ENCODE measurements around the gene EML4. TPM values are rescaled to one million over a fixed set of nuclear protein-coding genes. Genes with fewer than 3 reads are reported as not detected.

The EML4 gene
- polyA plus RNA-seq, 1 experiment, result 19.1 TPM

GRCh38 chr2:42185220-42185921, 16.2 kb downstream of the EML4 start:
- no peak for DNase-seq (ENCODE audit: low read depth)

GRCh38 chr2:42186366-42186765, 17.2 kb downstream of the EML4 start:
- H3K4me3 ChIP-seq (ENCODE audit: low read depth, low read length), result no peak overlapping the region
- no peak for DNase-seq (ENCODE audit: low read depth)
- POLR2A ChIA-PET, result no interaction called here
- CTCF ChIA-PET, result no interaction called here
- no peak for TF ChIP-seq CTCF (IDR thresholded peaks at IDR 0.05; ENCODE audit: insufficient read depth, low read depth, low read length)
- H3K36me3 ChIP-seq (ENCODE audit: control insufficient read depth, insufficient read depth, low read length), result no peaks in the 10 kb centered on the region
- no peaks in the 10 kb centered on the region for H3K27me3 ChIP-seq (ENCODE audit: control insufficient read depth, insufficient read depth, low read length)

More at GRCh38 chr2:42185220-42185921, 16.2 kb downstream of the EML4 start:
- Histone ChIP-seq H3K27me3 (ENCODE audit: control insufficient read depth, insufficient read depth, low read length) (no peaks in the 10 kb centered on the region), H3K36me3 (ENCODE audit: control insufficient read depth, insufficient read depth, low read length) (no peaks in the 10 kb centered on the region), H3K4me3 (ENCODE audit: low read depth, low read length) (no peak overlapping the region)
- CTCF ChIA-PET, result no interaction called here
- POLR2A ChIA-PET, result no interaction called here
- no peak for TF ChIP-seq CTCF (IDR thresholded peaks at IDR 0.05; ENCODE audit: insufficient read depth, low read depth, low read length)

GRCh38 chr2:42186945-42187632, 17.9 kb downstream of the EML4 start:
- Histone ChIP-seq H3K36me3 (ENCODE audit: control insufficient read depth, insufficient read depth, low read length) (no peaks in the 10 kb centered on the region), H3K4me3 (ENCODE audit: low read depth, low read length) (no peak overlapping the region), H3K27me3 (ENCODE audit: control insufficient read depth, insufficient read depth, low read length) (no peaks in the 10 kb centered on the region)
- CTCF ChIA-PET, result no interaction called here
- no peak for DNase-seq (ENCODE audit: low read depth)
- TF ChIP-seq CTCF (IDR thresholded peaks at IDR 0.05; ENCODE audit: insufficient read depth, low read depth, low read length), result no peak
- POLR2A ChIA-PET, result no interaction called here

GRCh38 chr2:42187886-42188285, 18.7 kb downstream of the EML4 start:
- H3K36me3 ChIP-seq (ENCODE audit: control insufficient read depth, insufficient read depth, low read length), result no peaks in the 10 kb centered on the region
- POLR2A ChIA-PET, result no interaction called here
- TF ChIP-seq CTCF (IDR thresholded peaks at IDR 0.05; ENCODE audit: insufficient read depth, low read depth, low read length), result no peak
- CTCF ChIA-PET, result no interaction called here
- no peaks in the 10 kb centered on the region for H3K27me3 ChIP-seq (ENCODE audit: control insufficient read depth, insufficient read depth, low read length)
- no peak for DNase-seq (ENCODE audit: low read depth)
- H3K4me3 ChIP-seq (ENCODE audit: low read depth, low read length), result no peak overlapping the region

- TF ChIP-seq CTCF (IDR thresholded peaks at IDR 0.05; ENCODE audit: insufficient read depth, low read depth, low read length), result no peak
- DNase-seq (ENCODE audit: low read depth), result no peak
- H3K36me3 ChIP-seq (ENCODE audit: control insufficient read depth, insufficient read depth, low read length), result no peaks in the 10 kb centered on the region
- H3K27me3 ChIP-seq (ENCODE audit: control insufficient read depth, insufficient read depth, low read length), result no peaks in the 10 kb centered on the region
- POLR2A ChIA-PET, result no interaction called here
- CTCF ChIA-PET, result no interaction called here
- no peak overlapping the region for H3K4me3 ChIP-seq (ENCODE audit: low read depth, low read length)
Observed at GRCh38 chr2:42189235-42189566, 20.0 kb downstream of the EML4 start.

All from BJ (cell line).